Mesodermal cell (in vitro differentiated cells): ENCODE data around the gene ZNF74.

Experiments
- H3K27ac ChIP-seq: 2 replicates; pipeline ENCODE4 v1.7.0; 2013; ENCODE audit warnings: mild to moderate bottlenecking, low read depth, low read length, moderate library complexity; ENCODE audit not compliant: severe bottlenecking
- H3K36me3 ChIP-seq: 2 replicates; pipeline ENCODE4 v1.7.1; 2013; ENCODE audit warnings: mild to moderate bottlenecking, low read length, moderate library complexity; ENCODE audit not compliant: control insufficient read depth, insufficient read depth
- H3K4me1 ChIP-seq: one replicate; pipeline ENCODE4 v1.7.1; 2013; ENCODE audit warnings: mild to moderate bottlenecking, low read length; ENCODE audit not compliant: insufficient read depth, control insufficient read depth, poor library complexity, severe bottlenecking
- H3K4me3 ChIP-seq: 2 replicates; pipeline ENCODE4 v1.7.0; 2013; ENCODE audit warnings: low read length, control low read depth, mild to moderate bottlenecking; ENCODE audit not compliant: insufficient read depth, poor library complexity, severe bottlenecking; ENCODE audit errors: extremely low read depth
- H3K9me3 ChIP-seq: 2 replicates; pipeline ENCODE4 v1.7.1; 2013; ENCODE audit warnings: mild to moderate bottlenecking, low read length, moderate library complexity; ENCODE audit not compliant: control insufficient read depth
- WGBS, 2 experiments: methylation state at CpG; one replicate each; pipeline ENCODE4 v1.1.5; 2013; ENCODE audit warnings: missing lambda C conversion rate in 2 of 2; ENCODE audit not compliant: insufficient coverage in 2 of 2; 5-methylcytosine and 5-hydroxymethylcytosine counted together

ZNF74 gene

GRCh38 chr22:20427104-20427944 lies 33.4 kb downstream of the ZNF74 start:
- 92 to 96% methylated on average over 7 to 8 of the region's 8 CpGs for WGBS, 2 experiments
- H3K36me3 ChIP-seq, result peaks cover 43% of the 10 kb centered on the region

GRCh38 chr22:20427945-20428417 lies 34.0 kb downstream of the ZNF74 start:
- Histone ChIP-seq H3K27ac (no peak overlapping the region), H3K36me3 (peaks cover 43% of the 10 kb centered on the region), H3K4me1 (peaks cover 12% of the 10 kb centered on the region), H3K9me3 (no peaks in the 10 kb centered on the region), H3K4me3 (no peak overlapping the region)
- WGBS, 2 experiments, result 97% methylated on average over 4 of the region's 4 CpGs

More at GRCh38 chr22:20427104-20427944, 33.4 kb downstream of the ZNF74 start:
- Histone ChIP-seq H3K4me1 (peaks cover 12% of the 10 kb centered on the region), H3K9me3 (no peaks in the 10 kb centered on the region), H3K27ac (no peak overlapping the region), H3K4me3 (no peak overlapping the region)

- peaks cover 44% of the 10 kb centered on the region for H3K36me3 ChIP-seq
- no peaks in the 10 kb centered on the region for H3K9me3 ChIP-seq
- WGBS, 2 experiments, result 79 to 87% methylated on average over 16 to 21 of the region's 23 CpGs
- peaks cover 12% of the 10 kb centered on the region for H3K4me1 ChIP-seq
- no peak overlapping the region for H3K27ac ChIP-seq
- H3K4me3 ChIP-seq, result no peak overlapping the region
These were observed 34.7 kb downstream of the ZNF74 start for GRCh38 chr22:20428496-20429253.

- H3K27ac ChIP-seq, result no peak overlapping the region
- no peak overlapping the region for H3K4me3 ChIP-seq
- H3K9me3 ChIP-seq, result no peaks in the 10 kb centered on the region
- peaks cover 12% of the 10 kb centered on the region for H3K4me1 ChIP-seq
- H3K36me3 ChIP-seq, result peaks cover 43% of the 10 kb centered on the region
- WGBS, 2 experiments, result 70 to 80% methylated on average over 47 to 50 of the region's 75 CpGs
These were observed 35.5 kb downstream of the ZNF74 start for GRCh38 chr22:20429254-20430100.

- 74 to 75% methylated on average over 34 to 37 of the region's 37 CpGs for WGBS, 2 experiments
- H3K4me1 ChIP-seq, result peaks cover 12% of the 10 kb centered on the region
- no peaks in the 10 kb centered on the region for H3K9me3 ChIP-seq
- no peak overlapping the region for H3K27ac ChIP-seq
- peaks cover 41% of the 10 kb centered on the region for H3K36me3 ChIP-seq
- no peak overlapping the region for H3K4me3 ChIP-seq
These were observed 36.3 kb downstream of the ZNF74 start for GRCh38 chr22:20430101-20430719.

GRCh38 chr22:20430720-20431510 lies 37.0 kb downstream of the ZNF74 start:
- H3K27ac ChIP-seq, result no peak overlapping the region
- 9% methylated on average over 89 to 92 of the region's 94 CpGs for WGBS, 2 experiments
- no peak overlapping the region for H3K4me3 ChIP-seq

GRCh38 chr22:20431511-20432192 lies 37.7 kb downstream of the ZNF74 start:
- H3K27ac ChIP-seq, result no peak overlapping the region
- H3K4me1 ChIP-seq, result peaks cover 12% of the 10 kb centered on the region
- H3K9me3 ChIP-seq, result no peaks in the 10 kb centered on the region
- 23 to 24% methylated on average over 27 to 32 of the region's 50 CpGs for WGBS, 2 experiments
- peaks cover 37% of the 10 kb centered on the region for H3K36me3 ChIP-seq
- no peak overlapping the region for H3K4me3 ChIP-seq

More at GRCh38 chr22:20430720-20431510, 37.0 kb downstream of the ZNF74 start:
- Histone ChIP-seq H3K9me3 (no peaks in the 10 kb centered on the region), H3K36me3 (peaks cover 41% of the 10 kb centered on the region), H3K4me1 (peaks cover 12% of the 10 kb centered on the region)

GRCh38 chr22:20432244-20432686 lies 38.3 kb downstream of the ZNF74 start:
- Histone ChIP-seq H3K4me3 (no peak overlapping the region), H3K36me3 (peaks cover 32% of the 10 kb centered on the region), H3K4me1 (peaks cover 12% of the 10 kb centered on the region), H3K9me3 (no peaks in the 10 kb centered on the region), H3K27ac (no peak overlapping the region)
- 83 to 98% methylated on average over 3 of the region's 3 CpGs for WGBS, 2 experiments

GRCh38 chr22:20433191-20433590 lies 39.2 kb downstream of the ZNF74 start:
- H3K4me3 ChIP-seq, result no peak overlapping the region
- H3K27ac ChIP-seq, result no peak overlapping the region
- H3K36me3 ChIP-seq, result peaks cover 24% of the 10 kb centered on the region
- peaks cover 12% of the 10 kb centered on the region for H3K4me1 ChIP-seq
- 93 to 96% methylated on average over 9 to 11 of the region's 11 CpGs for WGBS, 2 experiments
- H3K9me3 ChIP-seq, result no peaks in the 10 kb centered on the region
